ENCODE measurements around the gene HELZ2. TPM values are rescaled to one million over a fixed set of nuclear protein-coding genes. Genes with fewer than 3 reads are reported as not detected.

HELZ2 gene
- total and polyA plus RNA-seq, 2 donors (not counting 1 experiment from before 2014, with no cell fraction given): 3.3 to 47.6 TPM

DNA sequence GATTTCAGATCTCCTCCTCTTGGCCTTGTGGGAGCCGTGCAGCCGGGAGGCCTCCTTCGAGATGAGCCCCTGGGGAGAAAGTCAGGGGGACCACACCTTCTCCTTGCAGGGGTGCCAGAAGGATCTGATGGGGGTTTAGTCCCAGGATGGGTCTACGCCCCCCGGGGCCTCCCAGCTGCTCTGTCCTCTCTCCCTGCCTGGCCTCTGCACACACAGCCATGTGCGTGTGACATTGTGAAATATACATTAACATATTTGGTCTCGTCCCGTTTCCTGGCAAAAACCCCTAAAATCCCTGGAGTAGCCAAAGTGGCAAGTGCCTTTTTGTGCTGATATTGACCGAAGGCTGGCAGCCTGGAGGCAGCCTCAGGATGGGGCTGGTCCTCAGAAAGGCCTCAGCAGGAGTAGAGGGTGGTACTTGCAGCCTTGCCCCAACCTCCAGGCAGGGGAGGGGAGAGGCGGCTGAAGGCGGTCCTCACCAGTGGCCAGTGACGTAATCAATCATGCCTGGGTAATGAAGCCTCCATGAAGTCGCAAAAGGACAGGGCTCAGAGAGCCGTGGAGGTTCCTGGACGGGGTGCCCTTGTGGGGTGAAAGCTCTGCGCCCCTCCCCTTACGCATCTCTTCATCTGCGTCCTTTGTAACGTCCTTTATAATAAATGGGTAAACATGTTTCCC lies 5.1 kb upstream of the HELZ2 start:
- Histone ChIP-seq H3K79me2 (ENCODE audit: control insufficient read depth, insufficient read depth, low read length) (no peaks in the 10 kb centered on the region), H3K4me2 (ENCODE audit: extremely low read depth, insufficient read depth, low read length) (no peak overlapping the region), H2AFZ (ENCODE audit: low read length) (no peak overlapping the region), H3K4me1 (ENCODE audit: control insufficient read depth, extremely low read depth, insufficient read depth, low read length) (peaks cover 5% of the 10 kb centered on the region), H4K20me1 (ENCODE audit: control insufficient read depth, extremely low read depth, insufficient read depth, low read length) (no peaks in the 10 kb centered on the region), H3K4me3 (replicated peaks in 1 of 4; ENCODE audit: control extremely low read depth in 1 of 4, insufficient read depth in 1 of 4, low read depth in 3 of 4, low read length in 4 of 4) (no peak overlapping the region), H3K9me3 (ENCODE audit: control insufficient read depth, insufficient read depth, low read depth, low read length) (no peaks in the 10 kb centered on the region), H3K36me3 (ENCODE audit: control insufficient read depth, insufficient read depth, low read length) (no peaks in the 10 kb centered on the region), H3K27me3 (ENCODE audit: control insufficient read depth, insufficient read depth, low read length) (peaks cover 3% of the 10 kb centered on the region), H3K27ac (ENCODE audit: insufficient read depth, low read length) (no peak overlapping the region), H3K9ac (ENCODE audit: insufficient read depth, low read length) (no peak overlapping the region)
- peak in 1 of 2 donors; percentile 9 for DNase-seq (ENCODE audit: low read depth in 2 of 2)
- no peak for TF ChIP-seq EZH2 (IDR thresholded peaks at IDR 0.05; ENCODE audit: low read length, missing control alignments)
- TF ChIP-seq, protein P1, sequence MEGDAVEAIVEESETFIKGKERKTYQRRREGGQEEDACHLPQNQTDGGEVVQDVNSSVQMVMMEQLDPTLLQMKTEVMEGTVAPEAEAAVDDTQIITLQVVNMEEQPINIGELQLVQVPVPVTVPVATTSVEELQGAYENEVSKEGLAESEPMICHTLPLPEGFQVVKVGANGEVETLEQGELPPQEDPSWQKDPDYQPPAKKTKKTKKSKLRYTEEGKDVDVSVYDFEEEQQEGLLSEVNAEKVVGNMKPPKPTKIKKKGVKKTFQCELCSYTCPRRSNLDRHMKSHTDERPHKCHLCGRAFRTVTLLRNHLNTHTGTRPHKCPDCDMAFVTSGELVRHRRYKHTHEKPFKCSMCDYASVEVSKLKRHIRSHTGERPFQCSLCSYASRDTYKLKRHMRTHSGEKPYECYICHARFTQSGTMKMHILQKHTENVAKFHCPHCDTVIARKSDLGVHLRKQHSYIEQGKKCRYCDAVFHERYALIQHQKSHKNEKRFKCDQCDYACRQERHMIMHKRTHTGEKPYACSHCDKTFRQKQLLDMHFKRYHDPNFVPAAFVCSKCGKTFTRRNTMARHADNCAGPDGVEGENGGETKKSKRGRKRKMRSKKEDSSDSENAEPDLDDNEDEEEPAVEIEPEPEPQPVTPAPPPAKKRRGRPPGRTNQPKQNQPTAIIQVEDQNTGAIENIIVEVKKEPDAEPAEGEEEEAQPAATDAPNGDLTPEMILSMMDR (conservative IDR thresholded peaks at IDR 0.05 in 1 of 2, IDR thresholded peaks at IDR 0.05 in 1 of 2; ENCODE audit: low read depth in 1 of 2, low read length in 2 of 2): no peak

DNA sequence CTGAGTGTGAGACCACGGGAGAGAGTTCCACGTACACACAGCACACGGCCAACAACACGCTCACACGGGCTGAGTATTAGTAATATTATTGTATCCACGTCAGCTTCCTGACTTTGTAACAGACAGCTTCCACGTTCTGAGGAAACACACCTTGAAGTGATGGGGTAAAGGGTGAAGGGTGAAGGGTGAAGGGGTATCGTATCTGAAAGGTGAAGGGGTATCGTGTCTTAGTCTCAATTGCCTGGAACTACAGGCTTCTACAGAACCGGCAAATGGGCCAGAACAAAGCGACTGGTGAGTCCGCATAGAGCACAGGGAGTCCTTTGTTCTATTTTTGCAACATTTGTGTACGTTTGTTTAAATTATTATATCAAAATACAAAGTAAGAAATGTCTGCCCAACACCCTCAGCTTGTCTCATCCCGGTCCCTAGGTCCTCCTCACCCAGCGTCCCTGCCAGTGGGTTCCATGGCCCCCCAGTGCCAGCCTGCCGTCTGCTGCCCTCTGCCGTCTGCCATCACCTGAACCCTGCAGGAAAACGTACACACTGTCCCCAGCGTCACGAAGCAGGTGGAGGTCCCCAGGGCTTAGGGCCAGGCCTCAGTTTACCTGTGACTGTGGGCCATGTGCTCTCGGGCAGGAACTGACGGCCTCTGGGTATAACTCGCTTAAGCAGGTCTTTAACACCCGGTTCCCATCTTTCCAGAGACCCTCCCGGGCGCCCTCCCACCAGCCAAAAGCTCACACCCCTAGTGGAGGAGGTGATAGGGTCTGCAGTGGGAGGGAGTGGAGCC lies 4.4 kb upstream of the HELZ2 start:
- TF ChIP-seq, protein P1 (conservative IDR thresholded peaks at IDR 0.05 in 1 of 2, IDR thresholded peaks at IDR 0.05 in 1 of 2; ENCODE audit: low read depth in 1 of 2, low read length in 2 of 2): no peak
- no peak for TF ChIP-seq EZH2 (IDR thresholded peaks at IDR 0.05; ENCODE audit: low read length, missing control alignments)
- H3K36me3 ChIP-seq (ENCODE audit: control insufficient read depth, insufficient read depth, low read length): no peaks in the 10 kb centered on the region
- H3K27ac ChIP-seq (ENCODE audit: insufficient read depth, low read length): no peak overlapping the region
- H3K9me3 ChIP-seq (ENCODE audit: control insufficient read depth, insufficient read depth, low read depth, low read length): no peaks in the 10 kb centered on the region
- H3K4me2 ChIP-seq (ENCODE audit: extremely low read depth, insufficient read depth, low read length): no peak overlapping the region
- no peaks in the 10 kb centered on the region for H4K20me1 ChIP-seq (ENCODE audit: control insufficient read depth, extremely low read depth, insufficient read depth, low read length)
- H3K9ac ChIP-seq (ENCODE audit: insufficient read depth, low read length): no peak overlapping the region
- DNase-seq (ENCODE audit: low read depth in 2 of 2): no peak
- peaks cover 3% of the 10 kb centered on the region for H3K27me3 ChIP-seq (ENCODE audit: control insufficient read depth, insufficient read depth, low read length)
- no peak overlapping the region for H2AFZ ChIP-seq (ENCODE audit: low read length)
- H3K79me2 ChIP-seq (ENCODE audit: control insufficient read depth, insufficient read depth, low read length): peaks cover 2% of the 10 kb centered on the region
- no peak overlapping the region for H3K4me3 ChIP-seq (replicated peaks in 1 of 4; ENCODE audit: control extremely low read depth in 1 of 4, insufficient read depth in 1 of 4, low read depth in 3 of 4, low read length in 4 of 4)
- peaks cover 5% of the 10 kb centered on the region for H3K4me1 ChIP-seq (ENCODE audit: control insufficient read depth, extremely low read depth, insufficient read depth, low read length)

DNA sequence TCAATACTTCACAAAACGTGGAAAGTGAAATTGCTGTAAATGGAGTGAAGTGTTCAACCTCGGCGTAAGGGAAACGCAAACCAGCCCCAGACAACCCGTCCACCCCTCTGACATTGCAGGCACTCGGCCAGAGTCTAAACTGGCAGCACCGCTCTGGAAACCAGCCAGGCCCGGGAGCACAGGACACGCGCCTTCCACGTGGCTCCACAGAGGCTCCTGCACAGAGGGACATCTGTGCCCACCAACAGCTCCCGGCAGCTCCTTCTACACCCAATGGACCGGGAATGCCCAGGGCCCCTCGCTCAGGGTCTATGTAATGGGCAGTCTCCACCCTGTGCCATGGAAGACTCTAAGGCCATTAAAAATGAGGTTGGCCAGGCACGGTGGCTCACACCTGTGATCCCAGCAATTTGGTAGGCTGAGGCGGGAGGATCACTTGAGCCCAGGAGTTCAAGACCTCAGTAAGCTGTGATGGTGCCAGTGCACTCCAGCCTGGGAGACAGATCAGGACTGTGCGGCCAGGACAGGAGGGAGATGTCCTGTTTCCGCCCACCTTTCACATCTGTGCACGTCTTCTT lies 3.4 kb upstream of the HELZ2 start:
- Histone ChIP-seq H3K27ac (ENCODE audit: insufficient read depth, low read length) (no peak overlapping the region), H2AFZ (ENCODE audit: low read length) (no peak overlapping the region), H3K4me1 (ENCODE audit: control insufficient read depth, extremely low read depth, insufficient read depth, low read length) (peaks cover 7% of the 10 kb centered on the region), H3K9me3 (ENCODE audit: control insufficient read depth, insufficient read depth, low read depth, low read length) (no peaks in the 10 kb centered on the region), H3K36me3 (ENCODE audit: control insufficient read depth, insufficient read depth, low read length) (no peaks in the 10 kb centered on the region), H3K4me2 (ENCODE audit: extremely low read depth, insufficient read depth, low read length) (no peak overlapping the region), H4K20me1 (ENCODE audit: control insufficient read depth, extremely low read depth, insufficient read depth, low read length) (no peaks in the 10 kb centered on the region), H3K4me3 (replicated peaks in 1 of 4; ENCODE audit: control extremely low read depth in 1 of 4, insufficient read depth in 1 of 4, low read depth in 3 of 4, low read length in 4 of 4) (no peak overlapping the region), H3K9ac (ENCODE audit: insufficient read depth, low read length) (no peak overlapping the region), H3K27me3 (ENCODE audit: control insufficient read depth, insufficient read depth, low read length) (peaks cover 3% of the 10 kb centered on the region), H3K79me2 (ENCODE audit: control insufficient read depth, insufficient read depth, low read length) (peaks cover 5% of the 10 kb centered on the region)
- TF ChIP-seq, protein P1 (conservative IDR thresholded peaks at IDR 0.05 in 1 of 2, IDR thresholded peaks at IDR 0.05 in 1 of 2; ENCODE audit: low read depth in 1 of 2, low read length in 2 of 2): no peak
- no peak for TF ChIP-seq EZH2 (IDR thresholded peaks at IDR 0.05; ENCODE audit: low read length, missing control alignments)
- no peak for DNase-seq (ENCODE audit: low read depth in 2 of 2)

Measured in fibroblast of lung (primary cell).